ENCODE measurements around the gene ATF5.

DNA sequence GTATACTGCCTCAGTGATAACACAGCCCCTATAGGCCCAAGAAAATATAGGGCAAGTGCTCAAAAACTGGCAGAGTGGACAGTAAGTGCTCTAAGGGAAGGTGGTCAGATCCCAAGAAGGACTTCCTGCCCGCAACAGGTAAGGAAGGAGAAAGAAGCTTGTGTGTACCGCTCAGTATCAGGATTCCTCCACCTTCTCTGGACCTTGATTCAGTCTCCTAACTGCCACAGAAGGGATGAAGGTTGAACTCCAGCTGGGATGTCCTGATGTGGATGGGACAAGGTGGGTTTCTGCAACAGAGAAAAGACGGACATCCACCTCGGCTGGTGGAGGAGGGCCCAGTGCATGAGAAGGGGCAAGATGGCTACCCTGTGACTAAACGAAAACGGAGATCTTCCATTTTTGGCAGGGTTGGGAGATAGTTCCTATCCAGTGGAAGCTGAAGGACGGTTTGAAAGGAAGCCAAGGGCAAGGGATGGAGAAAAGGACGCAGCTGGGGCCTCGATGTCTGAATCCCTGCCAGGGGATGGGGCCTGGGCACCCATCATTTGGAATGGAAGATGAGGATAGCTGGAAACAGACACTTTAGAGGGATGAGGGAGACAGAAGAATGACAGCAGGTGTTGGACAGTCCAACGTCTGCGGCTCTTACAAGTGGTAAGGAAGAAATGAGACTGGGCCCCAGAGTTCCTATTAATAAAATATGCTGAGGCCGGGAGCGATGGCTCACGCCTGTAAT lies 1.3 kb upstream of the ATF5 start:
- TF ChIP-seq, protein P1, sequence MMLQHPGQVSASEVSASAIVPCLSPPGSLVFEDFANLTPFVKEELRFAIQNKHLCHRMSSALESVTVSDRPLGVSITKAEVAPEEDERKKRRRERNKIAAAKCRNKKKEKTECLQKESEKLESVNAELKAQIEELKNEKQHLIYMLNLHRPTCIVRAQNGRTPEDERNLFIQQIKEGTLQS (IDR thresholded peaks at IDR 0.05; ENCODE audit: borderline replicate concordance, extremely low read depth, low read depth, low read length): no peak
- TF ChIP-seq, protein P2, sequence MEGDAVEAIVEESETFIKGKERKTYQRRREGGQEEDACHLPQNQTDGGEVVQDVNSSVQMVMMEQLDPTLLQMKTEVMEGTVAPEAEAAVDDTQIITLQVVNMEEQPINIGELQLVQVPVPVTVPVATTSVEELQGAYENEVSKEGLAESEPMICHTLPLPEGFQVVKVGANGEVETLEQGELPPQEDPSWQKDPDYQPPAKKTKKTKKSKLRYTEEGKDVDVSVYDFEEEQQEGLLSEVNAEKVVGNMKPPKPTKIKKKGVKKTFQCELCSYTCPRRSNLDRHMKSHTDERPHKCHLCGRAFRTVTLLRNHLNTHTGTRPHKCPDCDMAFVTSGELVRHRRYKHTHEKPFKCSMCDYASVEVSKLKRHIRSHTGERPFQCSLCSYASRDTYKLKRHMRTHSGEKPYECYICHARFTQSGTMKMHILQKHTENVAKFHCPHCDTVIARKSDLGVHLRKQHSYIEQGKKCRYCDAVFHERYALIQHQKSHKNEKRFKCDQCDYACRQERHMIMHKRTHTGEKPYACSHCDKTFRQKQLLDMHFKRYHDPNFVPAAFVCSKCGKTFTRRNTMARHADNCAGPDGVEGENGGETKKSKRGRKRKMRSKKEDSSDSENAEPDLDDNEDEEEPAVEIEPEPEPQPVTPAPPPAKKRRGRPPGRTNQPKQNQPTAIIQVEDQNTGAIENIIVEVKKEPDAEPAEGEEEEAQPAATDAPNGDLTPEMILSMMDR (IDR thresholded peaks at IDR 0.05 in 2 of 3, conservative IDR thresholded peaks at IDR 0.05 in 1 of 3; ENCODE audit: control insufficient read depth in 2 of 3, extremely low read depth in 1 of 3, insufficient read depth in 1 of 3, low read depth in 3 of 3, low read length in 3 of 3): no peak
- TF ChIP-seq BHLHE40 (IDR thresholded peaks at IDR 0.05; ENCODE audit: borderline replicate concordance in 1 of 2, low read depth in 2 of 2, low read length in 1 of 2) (no peak), MTA3 (IDR thresholded peaks at IDR 0.05; ENCODE audit: borderline replicate concordance, low read length) (no peak), GABPA (IDR thresholded peaks at IDR 0.05; ENCODE audit: low read depth) (no peak), CREB1 (IDR thresholded peaks at IDR 0.05; ENCODE audit: low read depth) (no peak), GATAD2B (conservative IDR thresholded peaks at IDR 0.05; ENCODE audit: low read depth) (no peak)
- TF ChIP-seq, protein P3, sequence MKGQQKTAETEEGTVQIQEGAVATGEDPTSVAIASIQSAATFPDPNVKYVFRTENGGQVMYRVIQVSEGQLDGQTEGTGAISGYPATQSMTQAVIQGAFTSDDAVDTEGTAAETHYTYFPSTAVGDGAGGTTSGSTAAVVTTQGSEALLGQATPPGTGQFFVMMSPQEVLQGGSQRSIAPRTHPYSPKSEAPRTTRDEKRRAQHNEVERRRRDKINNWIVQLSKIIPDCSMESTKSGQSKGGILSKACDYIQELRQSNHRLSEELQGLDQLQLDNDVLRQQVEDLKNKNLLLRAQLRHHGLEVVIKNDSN (IDR thresholded peaks at IDR 0.05; ENCODE audit: borderline replicate concordance, extremely low read length, insufficient read depth, low read depth, low read length): no peak
